Panc1 (cell line): ENCODE results near the gene CIBAR2.

Experiments used
- POLR2AphosphoS5 ChIP-seq: IDR thresholded peaks from 2 replicates; pipeline ENCODE4 v1.6.1; 2012; ENCODE audit warnings: mild to moderate bottlenecking, low read depth, low read length, moderate library complexity
- SIN3A ChIP-seq: IDR thresholded peaks from 2 replicates; pipeline ENCODE4 v1.6.1; 2012; ENCODE audit warnings: low read depth, mild to moderate bottlenecking, low read length, moderate library complexity, borderline replicate concordance; ENCODE audit not compliant: insufficient read depth
- TF ChIP-seq, protein P1 (sequence below): fragments of 450-650 bp; IDR thresholded peaks from 2 replicates; pipeline ENCODE4 v1.5.1; 2017; ENCODE audit warnings: mild to moderate bottlenecking
- TF ChIP-seq, protein P2 (sequence below), 2 experiments: IDR thresholded peaks; 2 replicates each; pipeline ENCODE4 v1.6.1; 2011 to 2012; ENCODE audit warnings: low read depth in 2 of 2, control low read depth in 1 of 2, low read length in 1 of 2, mild to moderate bottlenecking in 1 of 2, moderate library complexity in 1 of 2; ENCODE audit not compliant: insufficient read depth in 1 of 2

DNA sequence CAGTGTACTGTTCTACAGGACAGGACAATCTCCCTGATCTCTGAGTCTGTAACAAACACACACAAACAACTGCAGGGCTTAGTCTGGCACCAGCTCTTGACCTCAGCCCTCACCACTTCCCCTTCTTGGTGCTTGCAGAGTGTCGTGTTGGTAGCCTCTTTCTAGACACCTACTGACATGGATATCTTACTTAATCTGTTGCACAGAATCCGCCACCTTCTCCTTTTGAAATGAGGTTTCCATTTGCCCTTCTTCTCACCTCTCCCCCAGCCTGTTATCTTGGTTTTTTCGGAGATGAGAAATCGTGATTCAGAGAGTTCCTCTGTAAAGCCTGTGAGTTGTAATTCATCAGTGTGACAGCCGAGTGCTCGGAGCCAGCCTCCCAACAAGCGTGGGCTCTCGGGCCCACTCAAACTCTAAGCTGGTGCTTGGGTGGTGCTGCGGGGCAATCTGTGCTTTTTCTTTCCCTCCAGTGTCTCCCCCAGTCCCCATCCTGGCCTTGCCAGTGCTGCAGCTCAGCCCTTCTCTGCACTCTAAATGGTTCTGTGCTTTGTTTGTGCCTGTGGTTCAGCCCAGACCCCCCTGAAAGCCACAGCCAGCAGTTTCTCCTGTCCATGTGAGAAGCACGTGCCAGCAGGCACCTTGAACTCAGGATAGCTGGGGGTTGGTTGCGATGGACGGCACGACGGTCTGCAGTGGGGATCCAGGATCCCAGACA is 56.6 kb downstream of the CIBAR2 start:
- TF ChIP-seq, protein P1, sequence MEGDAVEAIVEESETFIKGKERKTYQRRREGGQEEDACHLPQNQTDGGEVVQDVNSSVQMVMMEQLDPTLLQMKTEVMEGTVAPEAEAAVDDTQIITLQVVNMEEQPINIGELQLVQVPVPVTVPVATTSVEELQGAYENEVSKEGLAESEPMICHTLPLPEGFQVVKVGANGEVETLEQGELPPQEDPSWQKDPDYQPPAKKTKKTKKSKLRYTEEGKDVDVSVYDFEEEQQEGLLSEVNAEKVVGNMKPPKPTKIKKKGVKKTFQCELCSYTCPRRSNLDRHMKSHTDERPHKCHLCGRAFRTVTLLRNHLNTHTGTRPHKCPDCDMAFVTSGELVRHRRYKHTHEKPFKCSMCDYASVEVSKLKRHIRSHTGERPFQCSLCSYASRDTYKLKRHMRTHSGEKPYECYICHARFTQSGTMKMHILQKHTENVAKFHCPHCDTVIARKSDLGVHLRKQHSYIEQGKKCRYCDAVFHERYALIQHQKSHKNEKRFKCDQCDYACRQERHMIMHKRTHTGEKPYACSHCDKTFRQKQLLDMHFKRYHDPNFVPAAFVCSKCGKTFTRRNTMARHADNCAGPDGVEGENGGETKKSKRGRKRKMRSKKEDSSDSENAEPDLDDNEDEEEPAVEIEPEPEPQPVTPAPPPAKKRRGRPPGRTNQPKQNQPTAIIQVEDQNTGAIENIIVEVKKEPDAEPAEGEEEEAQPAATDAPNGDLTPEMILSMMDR: no peak
- TF ChIP-seq POLR2AphosphoS5: no peak
- no peak for TF ChIP-seq SIN3A
- TF ChIP-seq, protein P2, sequence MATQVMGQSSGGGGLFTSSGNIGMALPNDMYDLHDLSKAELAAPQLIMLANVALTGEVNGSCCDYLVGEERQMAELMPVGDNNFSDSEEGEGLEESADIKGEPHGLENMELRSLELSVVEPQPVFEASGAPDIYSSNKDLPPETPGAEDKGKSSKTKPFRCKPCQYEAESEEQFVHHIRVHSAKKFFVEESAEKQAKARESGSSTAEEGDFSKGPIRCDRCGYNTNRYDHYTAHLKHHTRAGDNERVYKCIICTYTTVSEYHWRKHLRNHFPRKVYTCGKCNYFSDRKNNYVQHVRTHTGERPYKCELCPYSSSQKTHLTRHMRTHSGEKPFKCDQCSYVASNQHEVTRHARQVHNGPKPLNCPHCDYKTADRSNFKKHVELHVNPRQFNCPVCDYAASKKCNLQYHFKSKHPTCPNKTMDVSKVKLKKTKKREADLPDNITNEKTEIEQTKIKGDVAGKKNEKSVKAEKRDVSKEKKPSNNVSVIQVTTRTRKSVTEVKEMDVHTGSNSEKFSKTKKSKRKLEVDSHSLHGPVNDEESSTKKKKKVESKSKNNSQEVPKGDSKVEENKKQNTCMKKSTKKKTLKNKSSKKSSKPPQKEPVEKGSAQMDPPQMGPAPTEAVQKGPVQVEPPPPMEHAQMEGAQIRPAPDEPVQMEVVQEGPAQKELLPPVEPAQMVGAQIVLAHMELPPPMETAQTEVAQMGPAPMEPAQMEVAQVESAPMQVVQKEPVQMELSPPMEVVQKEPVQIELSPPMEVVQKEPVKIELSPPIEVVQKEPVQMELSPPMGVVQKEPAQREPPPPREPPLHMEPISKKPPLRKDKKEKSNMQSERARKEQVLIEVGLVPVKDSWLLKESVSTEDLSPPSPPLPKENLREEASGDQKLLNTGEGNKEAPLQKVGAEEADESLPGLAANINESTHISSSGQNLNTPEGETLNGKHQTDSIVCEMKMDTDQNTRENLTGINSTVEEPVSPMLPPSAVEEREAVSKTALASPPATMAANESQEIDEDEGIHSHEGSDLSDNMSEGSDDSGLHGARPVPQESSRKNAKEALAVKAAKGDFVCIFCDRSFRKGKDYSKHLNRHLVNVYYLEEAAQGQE (IDR thresholded peaks at IDR 0.05; ENCODE audit: insufficient read depth in 1 of 2, low read depth in 2 of 2, low read length in 1 of 2): no peak
